H9 (cell line): ENCODE results near the gene MYH11. TPM values are rescaled to one million over a fixed set of nuclear protein-coding genes. Genes with fewer than 3 reads are reported as not detected.

Experiments
- DNase-seq: peaks from one replicate; pipeline ENCODE4 v3.0.0-alpha.2; 2017
- H2AFZ ChIP-seq: one replicate; pipeline ENCODE4 v1.6.1; 2013; ENCODE audit warnings: mild to moderate bottlenecking, low read length, control low read depth, moderate library complexity
- H2AK5ac ChIP-seq: 2 replicates; pipeline ENCODE4 v1.6.1; 2013; ENCODE audit warnings: low read length, control low read depth, mixed read lengths; ENCODE audit not compliant: insufficient read length
- H2BK120ac ChIP-seq: one replicate; pipeline ENCODE4 v1.6.1; 2013; ENCODE audit warnings: low read depth, mild to moderate bottlenecking, low read length, control low read depth, inconsistent platforms; ENCODE audit not compliant: poor library complexity, severe bottlenecking
- H2BK12ac ChIP-seq: 2 replicates; pipeline ENCODE4 v1.6.1; 2013; ENCODE audit warnings: low read length, control low read depth, mixed read lengths, low read depth; ENCODE audit not compliant: insufficient read length
- H2BK15ac ChIP-seq: 2 replicates; pipeline ENCODE4 v1.6.1; 2013; ENCODE audit warnings: low read depth, low read length, control low read depth
- H2BK20ac ChIP-seq: one replicate; pipeline ENCODE4 v1.6.1; 2013; ENCODE audit warnings: low read depth, mild to moderate bottlenecking, low read length, control low read depth, inconsistent platforms; ENCODE audit not compliant: poor library complexity, severe bottlenecking
- H2BK5ac ChIP-seq: 2 replicates; pipeline ENCODE4 v1.6.1; 2013; ENCODE audit warnings: low read length, control low read depth, mixed read lengths; ENCODE audit not compliant: insufficient read length
- H3K14ac ChIP-seq: 2 replicates; pipeline ENCODE4 v1.6.1; 2013; ENCODE audit warnings: low read length, control low read depth; ENCODE audit not compliant: insufficient read depth
- H3K18ac ChIP-seq: 2 replicates; pipeline ENCODE4 v1.6.1; 2013; ENCODE audit warnings: low read depth, mild to moderate bottlenecking, mixed read lengths, low read length, control low read depth; ENCODE audit not compliant: insufficient read length
- H3K23ac ChIP-seq: 2 replicates; pipeline ENCODE4 v1.6.1; 2013; ENCODE audit warnings: low read length, control low read depth, mixed read lengths, low read depth; ENCODE audit not compliant: insufficient read length
- H3K23me2 ChIP-seq: 2 replicates; pipeline ENCODE4 v1.6.1; 2013; ENCODE audit warnings: low read depth, mild to moderate bottlenecking, mixed read lengths, low read length, control low read depth; ENCODE audit not compliant: insufficient read length, poor library complexity, severe bottlenecking
- H3K27ac ChIP-seq: 2 replicates; pipeline ENCODE4 v1.5.1; 2013; ENCODE audit warnings: low read length, control low read depth, mixed read lengths, low read depth; ENCODE audit not compliant: insufficient read length
- H3K27me3 ChIP-seq: 2 replicates; pipeline ENCODE4 v1.6.1; 2013; ENCODE audit warnings: low read length, control low read depth, inconsistent platforms; ENCODE audit not compliant: insufficient read depth
- H3K4ac ChIP-seq: 2 replicates; pipeline ENCODE4 v1.6.1; 2013; ENCODE audit warnings: low read depth, mild to moderate bottlenecking, control low read depth, inconsistent platforms, low read length, moderate library complexity
- H3K4me1 ChIP-seq: 2 replicates; pipeline ENCODE4 v1.6.1; 2013; ENCODE audit warnings: low read length, control low read depth, inconsistent platforms; ENCODE audit not compliant: insufficient read depth
- H3K4me2 ChIP-seq: 2 replicates; pipeline ENCODE4 v1.6.1; 2013; ENCODE audit warnings: low read length, control low read depth, mixed read lengths; ENCODE audit not compliant: insufficient read length, insufficient read depth
- H3K56ac ChIP-seq: 2 replicates; pipeline ENCODE4 v1.6.1; 2013; ENCODE audit warnings: low read depth, mild to moderate bottlenecking, mixed read lengths, low read length, control low read depth; ENCODE audit not compliant: insufficient read length
- H3K79me1 ChIP-seq: 2 replicates; pipeline ENCODE4 v1.6.1; 2013; ENCODE audit warnings: low read depth, mild to moderate bottlenecking, moderate library complexity, low read length, control low read depth, inconsistent platforms; ENCODE audit not compliant: insufficient read depth, poor library complexity, severe bottlenecking
- H3K79me2 ChIP-seq: 2 replicates; pipeline ENCODE4 v1.6.1; 2013; ENCODE audit warnings: low read length, control low read depth, inconsistent platforms; ENCODE audit not compliant: insufficient read depth
- H3K9ac ChIP-seq: 2 replicates; pipeline ENCODE4 v1.6.1; 2013; ENCODE audit warnings: low read length, control low read depth, mixed read lengths; ENCODE audit not compliant: insufficient read length; ENCODE audit errors: extremely low read depth
- H3K9me3 ChIP-seq: one replicate; pipeline ENCODE4 v1.6.1; 2013; ENCODE audit warnings: low read depth, low read length, inconsistent platforms; ENCODE audit not compliant: control insufficient read depth
- H3T11ph ChIP-seq: one replicate; pipeline ENCODE4 v1.6.1; 2013; ENCODE audit warnings: mild to moderate bottlenecking, low read length, control low read depth, inconsistent platforms
- H4K20me1 ChIP-seq: one replicate; pipeline ENCODE4 v1.6.1; 2013; ENCODE audit not compliant: control insufficient read depth, insufficient read length, insufficient read depth
- H4K5ac ChIP-seq: 2 replicates; pipeline ENCODE4 v1.6.1; 2013; ENCODE audit warnings: low read depth, mild to moderate bottlenecking, mixed read lengths, low read length, control low read depth; ENCODE audit not compliant: insufficient read length
- H4K8ac ChIP-seq: replicated peaks from 2 replicates; pipeline ENCODE4 v1.6.1; 2013; ENCODE audit warnings: low read length, control low read depth, mixed read lengths, low read depth; ENCODE audit not compliant: insufficient read length
- H4K91ac ChIP-seq: 2 replicates; pipeline ENCODE4 v1.6.1; 2013; ENCODE audit warnings: low read depth, mild to moderate bottlenecking, moderate library complexity, mixed read lengths, low read length, control low read depth; ENCODE audit not compliant: insufficient read length
- H3K27ac Mint-ChIP-seq, 3 experiments: 2 replicates in 2 of 3; 3 replicates in 1 of 3; pipeline ENCODE4 v1.8.0; 2020 to 2021; ENCODE audit warnings: mixed read lengths in 3 of 3, mild to moderate bottlenecking in 1 of 3, moderate library complexity in 1 of 3
- H3K27me3 Mint-ChIP-seq: 2 replicates; pipeline ENCODE4 v1.8.0; 2021; ENCODE audit warnings: low read depth, mild to moderate bottlenecking, moderate library complexity, mixed read lengths
- H3K36me3 Mint-ChIP-seq, 3 experiments: 2 replicates in 2 of 3; 3 replicates in 1 of 3; pipeline ENCODE4 v1.8.0; 2020 to 2021; ENCODE audit warnings: low read depth in 3 of 3, mixed read lengths in 3 of 3; ENCODE audit not compliant: insufficient read depth in 1 of 3
- H3K4me1 Mint-ChIP-seq, 2 experiments: 2 replicates each; pipeline ENCODE4 v1.8.0; 2020; ENCODE audit warnings: mixed read lengths in 2 of 2
- H3K4me3 Mint-ChIP-seq, 2 experiments: 2 replicates in 1 of 2; 3 replicates in 1 of 2; pipeline ENCODE4 v1.8.0; 2020 to 2021; ENCODE audit warnings: mild to moderate bottlenecking in 2 of 2, mixed read lengths in 2 of 2, moderate library complexity in 1 of 2
- H3K9me3 Mint-ChIP-seq, 2 experiments: 2 replicates in 1 of 2; 3 replicates in 1 of 2; pipeline ENCODE4 v1.8.0; 2020; ENCODE audit warnings: mild to moderate bottlenecking in 2 of 2, mixed read lengths in 2 of 2, moderate library complexity in 1 of 2
- WGBS: extraction: QIAGEN DNeasy Blood & Tissue Kit; methylation state at CpG from one replicate; pipeline ENCODE4 v1.1.7; 2013; ENCODE audit warnings: missing lambda C conversion rate, low lambda C conversion rate, mixed read lengths; ENCODE audit not compliant: insufficient read length; ENCODE audit errors: extremely low coverage; 5-methylcytosine and 5-hydroxymethylcytosine counted together
- total RNA-seq: library from RNA; stranded (reverse); gene quantifications from 2 replicates; pipeline ENCODE4 v1.2.1, GENCODE V29; 2021
- TF ChIP-seq, protein P1 (sequence below): fragments of 200-600 bp; sonication (generic); conservative IDR thresholded peaks from 3 replicates; pipeline ENCODE4 v1.8.0; 2021; ENCODE audit warnings: antibody characterized with exemption, mild to moderate bottlenecking

Gene MYH11
- total RNA-seq, 1 experiment from 2014 or later: 0.42 TPM

DNA sequence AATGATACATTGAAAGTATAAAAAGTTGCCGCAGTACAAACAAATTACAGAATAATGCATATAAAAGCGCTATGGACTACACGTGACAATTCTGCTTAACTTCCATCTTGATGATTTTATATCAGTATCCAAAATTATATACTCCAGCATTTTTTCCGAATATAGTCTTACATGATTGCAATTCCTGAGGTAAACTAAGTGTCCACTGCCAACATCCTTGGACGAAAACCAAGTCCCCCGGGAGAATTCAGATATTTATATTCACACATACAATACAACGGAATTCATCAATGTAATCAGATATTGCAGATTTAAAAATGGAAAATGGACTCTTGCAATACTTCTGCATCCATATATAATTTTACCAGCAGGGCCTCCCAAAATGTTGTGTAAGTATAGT is 8.9 kb upstream of the MYH11 start:
- H3T11ph ChIP-seq: no peak overlapping the region
- no peak for DNase-seq
- H4K8ac ChIP-seq: no peak overlapping the region
- Mint-ChIP-seq H3K27me3 (peaks cover 5% of the 10 kb centered on the region; the same call in 1 of the 2 replicates), H3K36me3 (peaks cover 10 to 35% (median 34%) of the 10 kb centered on the region in 3 experiments; a peak in 6 of 7 replicates), H3K27ac (no peak overlapping the region), H3K4me3 (no peak overlapping the region), H3K9me3 (no peaks in the 10 kb centered on the region), H3K4me1 (no peaks in the 10 kb centered on the region)
- H3K23ac ChIP-seq: no peak overlapping the region
- H3K9ac ChIP-seq: no peak overlapping the region
- H2BK12ac ChIP-seq: no peak overlapping the region
- no CpG with 5 or more reads among the region's 7 CpGs for WGBS
- no peak overlapping the region for H2AFZ ChIP-seq
- H3K27me3 ChIP-seq: no peaks in the 10 kb centered on the region
- no peaks in the 10 kb centered on the region for H3K79me1 ChIP-seq
- no peak overlapping the region for H2BK120ac ChIP-seq
- no peak overlapping the region for H3K56ac ChIP-seq
- no peak overlapping the region for H2BK20ac ChIP-seq
- H3K4me1 ChIP-seq: no peaks in the 10 kb centered on the region
- TF ChIP-seq, protein P1, sequence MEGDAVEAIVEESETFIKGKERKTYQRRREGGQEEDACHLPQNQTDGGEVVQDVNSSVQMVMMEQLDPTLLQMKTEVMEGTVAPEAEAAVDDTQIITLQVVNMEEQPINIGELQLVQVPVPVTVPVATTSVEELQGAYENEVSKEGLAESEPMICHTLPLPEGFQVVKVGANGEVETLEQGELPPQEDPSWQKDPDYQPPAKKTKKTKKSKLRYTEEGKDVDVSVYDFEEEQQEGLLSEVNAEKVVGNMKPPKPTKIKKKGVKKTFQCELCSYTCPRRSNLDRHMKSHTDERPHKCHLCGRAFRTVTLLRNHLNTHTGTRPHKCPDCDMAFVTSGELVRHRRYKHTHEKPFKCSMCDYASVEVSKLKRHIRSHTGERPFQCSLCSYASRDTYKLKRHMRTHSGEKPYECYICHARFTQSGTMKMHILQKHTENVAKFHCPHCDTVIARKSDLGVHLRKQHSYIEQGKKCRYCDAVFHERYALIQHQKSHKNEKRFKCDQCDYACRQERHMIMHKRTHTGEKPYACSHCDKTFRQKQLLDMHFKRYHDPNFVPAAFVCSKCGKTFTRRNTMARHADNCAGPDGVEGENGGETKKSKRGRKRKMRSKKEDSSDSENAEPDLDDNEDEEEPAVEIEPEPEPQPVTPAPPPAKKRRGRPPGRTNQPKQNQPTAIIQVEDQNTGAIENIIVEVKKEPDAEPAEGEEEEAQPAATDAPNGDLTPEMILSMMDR: no peak
- H3K14ac ChIP-seq: no peak overlapping the region
- H4K91ac ChIP-seq: no peak overlapping the region
- H3K9me3 ChIP-seq: no peaks in the 10 kb centered on the region
- no peak overlapping the region for H3K4ac ChIP-seq
- no peaks in the 10 kb centered on the region for H3K79me2 ChIP-seq
- no peak overlapping the region for H4K5ac ChIP-seq
- no peak overlapping the region for H2AK5ac ChIP-seq
- H4K20me1 ChIP-seq: no peaks in the 10 kb centered on the region
- no peaks in the 10 kb centered on the region for H3K23me2 ChIP-seq
- H3K27ac ChIP-seq: no peak overlapping the region
- H3K18ac ChIP-seq: no peak overlapping the region
- no peak overlapping the region for H3K4me2 ChIP-seq
- H2BK15ac ChIP-seq: no peak overlapping the region
- H2BK5ac ChIP-seq: no peak overlapping the region
